NCI-H2227 (cell line): ENCODE results near the gene BAHCC1.

Experiments used
- DNase-seq: peaks from one replicate; lab custom pipeline; 2025; ENCODE audit not compliant: unreplicated experiment; lab: John Stamatoyannopoulos, UW

The BAHCC1 gene

GRCh38 chr17:81397314-81398175 lies 2.3 kb downstream of the BAHCC1 start:
- peak; percentile 67 for DNase-seq

GRCh38 chr17:81398176-81398831 lies 3.0 kb downstream of the BAHCC1 start:
- DNase-seq, result peak; percentile 70

- peak; percentile 55 for DNase-seq
Measured at GRCh38 chr17:81398832-81399411, 3.7 kb downstream of the BAHCC1 start.

GRCh38 chr17:81399481-81400153 lies 4.4 kb downstream of the BAHCC1 start:
- DNase-seq, result no peak

- DNase-seq, result peak; percentile 70
Measured at GRCh38 chr17:81400154-81400977, 5.1 kb downstream of the BAHCC1 start.

- DNase-seq, result no peak
Measured at GRCh38 chr17:81400996-81401722, 5.9 kb downstream of the BAHCC1 start.

- peak; percentile 32 for DNase-seq
Measured at GRCh38 chr17:81401723-81402529, 6.7 kb downstream of the BAHCC1 start.

- DNase-seq, result peak; percentile 27
Measured at GRCh38 chr17:81402530-81402941, 7.3 kb downstream of the BAHCC1 start.

- no peak for DNase-seq
Measured at GRCh38 chr17:81402981-81403467, 7.8 kb downstream of the BAHCC1 start.

- DNase-seq, result peak; percentile 57
Measured at GRCh38 chr17:81403671-81404534, 8.6 kb downstream of the BAHCC1 start.

- DNase-seq, result peak; percentile 53
Measured at GRCh38 chr17:81404558-81405165, 9.4 kb downstream of the BAHCC1 start.

GRCh38 chr17:81405411-81405872 lies 10.2 kb downstream of the BAHCC1 start:
- no peak for DNase-seq

GRCh38 chr17:81406117-81406953 lies 11.1 kb downstream of the BAHCC1 start:
- peak; percentile 68 for DNase-seq

GRCh38 chr17:81408049-81408448 lies 12.8 kb downstream of the BAHCC1 start:
- DNase-seq, result no peak

GRCh38 chr17:81409190-81409935 lies 14.1 kb downstream of the BAHCC1 start:
- peak; percentile 30 for DNase-seq

GRCh38 chr17:81410852-81411251 lies 15.6 kb downstream of the BAHCC1 start:
- DNase-seq, result no peak
